Right lobe of liver (tissue), 6 donors: Measurements from ENCODE around the gene COL4A6. TPM values are rescaled to one million over a fixed set of nuclear protein-coding genes. Genes with fewer than 3 reads are reported as not detected.
A peak's percentile ranks its signal among the peaks of the same experiment; 100 is the strongest.

ENCODE experiments used
- ATAC-seq, 4 donors: fragments of 200-7000 bp; cut with Tn5 transposase; one replicate each; pipeline ENCODE4 v1.9.1; 2020; ENCODE audit warnings: mild to moderate bottlenecking in 4 of 4, moderate library complexity in 4 of 4
- DNase-seq, 3 donors: peaks; one replicate each; pipeline ENCODE4 v3.0.0-alpha.2; 2020
- H3K27ac ChIP-seq, 3 donors: fragments of 200-600 bp; one replicate each; pipeline ENCODE4 v1.8.0; 2022
- H3K27me3 ChIP-seq, 2 donors: fragments of 200-600 bp; one replicate each; pipeline ENCODE4 v1.8.0; 2022
- H3K36me3 ChIP-seq, 4 donors: fragments of 200-600 bp; sonication (generic) in 1 of 4; one replicate each; pipeline versions ENCODE4 v1.5.1 to v1.8.0; 2017 to 2022; ENCODE audit warnings: control low read depth in 1 of 4
- H3K4me1 ChIP-seq, 4 donors: fragments of 200-600 bp; sonication (generic) in 1 of 4; one replicate each; pipeline versions ENCODE4 v1.5.1 to v1.8.0; 2017 to 2022; ENCODE audit warnings: control low read depth in 1 of 4
- H3K4me3 ChIP-seq, 3 donors: fragments of 200-600 bp; one replicate each; pipeline ENCODE4 v1.8.0; 2022
- H3K9me3 ChIP-seq, 4 donors: fragments of 200-600 bp; sonication (generic) in 1 of 4; one replicate each; pipeline versions ENCODE4 v1.5.1 to v1.8.0; 2017 to 2022; ENCODE audit warnings: control low read depth in 1 of 4
- POLR2A ChIP-seq: fragments of 450-650 bp; IDR thresholded peaks from one replicate; pipeline ENCODE4 v1.6.1; 2017; ENCODE audit warnings: antibody characterized with exemption, mild to moderate bottlenecking
- WGBS: methylation state at CpG from one replicate; pipeline ENCODE4 v1.1.6; 2018; ENCODE audit warnings: low coverage, low lambda C conversion rate; ENCODE audit not compliant: insufficient coverage; ENCODE audit errors: missing lambda C conversion rate; 5-methylcytosine and 5-hydroxymethylcytosine counted together
- intact Hi-C, 2 donors: fragments of 100-400 bp; cut with DNase I; formaldehyde crosslinking; loops; one replicate each; pipeline versions ENCODE4 v1.11.2 to v1.14.1; 2022
- total RNA-seq, 6 experiments: library from RNA; depleted of rRNA in 2 of 6; stranded (reverse); fragments of >200 nt in 2 of 6; fragmentation: NEBNext Ultra II Directional in 3 of 6; extraction: Animal tissue kit (Norgen Biotek cat#: 25700) in 3 of 6; gene quantifications; one replicate each; pipeline versions ENCODE4 v1.1.0 to v1.2.4, GENCODE V29; 2016 to 2023
- TF ChIP-seq, protein P1 (sequence below), 4 donors: fragments of 200-600 bp in 3 of 4; fragments of 450-650 bp in 1 of 4; IDR thresholded peaks; one replicate each; pipeline versions ENCODE4 v1.5.1 to v1.8.0; 2016 to 2022; ENCODE audit warnings: antibody characterized with exemption in 4 of 4, mild to moderate bottlenecking in 2 of 4
- donor health status: DM: no; HTN: yes; CAD: no.
- donor health status: DM: no; HTN: no; CAD: no.
- donor health status: DM: no; HTN: no; CAD: no.
- donor health status: DM: no; HTN: yes; CAD: no.
- donor health status: DM: no; HTN: yes; CAD: no.

The COL4A6 gene
- total RNA-seq, 6 experiments from 2014 or later: 0.02 to 0.05 TPM; not detected in 4

DNA sequence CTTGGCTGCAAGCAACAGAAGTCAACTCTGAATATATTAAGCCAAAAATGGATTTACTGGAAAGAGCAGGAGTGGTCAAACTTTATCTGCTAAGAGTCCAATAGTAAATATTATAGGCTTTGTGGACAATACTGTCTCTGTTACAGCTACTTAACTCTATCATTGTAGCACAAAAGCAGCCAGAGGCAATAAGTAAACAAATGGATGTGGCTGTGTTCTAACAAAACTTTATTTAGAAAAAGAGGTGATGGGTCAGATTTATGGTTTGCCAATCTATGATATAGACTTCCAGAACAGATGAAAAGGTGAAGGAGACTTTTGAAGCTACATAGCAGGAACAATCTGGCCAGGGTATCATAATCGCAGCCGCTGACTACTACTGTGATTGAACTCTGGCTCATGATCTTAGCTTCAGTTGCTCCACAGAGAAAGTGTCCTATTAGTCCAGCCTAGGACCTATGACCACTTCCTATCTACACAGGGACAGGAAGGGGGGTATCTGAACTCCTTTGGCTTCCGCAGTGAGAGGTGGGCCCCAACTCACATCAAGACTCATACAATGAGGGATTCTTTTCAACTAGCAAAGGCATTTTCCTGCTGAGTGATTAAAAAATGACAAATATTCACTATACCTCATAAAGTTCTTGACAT, 191.8 kb downstream of the COL4A6 start:
- H3K4me3 ChIP-seq: no peak overlapping the region
- intact Hi-C loops: no loop called here
- H3K27me3 ChIP-seq: peaks cover 0 to 2% of the 10 kb centered on the region in 2 donors
- TF ChIP-seq, protein P1, sequence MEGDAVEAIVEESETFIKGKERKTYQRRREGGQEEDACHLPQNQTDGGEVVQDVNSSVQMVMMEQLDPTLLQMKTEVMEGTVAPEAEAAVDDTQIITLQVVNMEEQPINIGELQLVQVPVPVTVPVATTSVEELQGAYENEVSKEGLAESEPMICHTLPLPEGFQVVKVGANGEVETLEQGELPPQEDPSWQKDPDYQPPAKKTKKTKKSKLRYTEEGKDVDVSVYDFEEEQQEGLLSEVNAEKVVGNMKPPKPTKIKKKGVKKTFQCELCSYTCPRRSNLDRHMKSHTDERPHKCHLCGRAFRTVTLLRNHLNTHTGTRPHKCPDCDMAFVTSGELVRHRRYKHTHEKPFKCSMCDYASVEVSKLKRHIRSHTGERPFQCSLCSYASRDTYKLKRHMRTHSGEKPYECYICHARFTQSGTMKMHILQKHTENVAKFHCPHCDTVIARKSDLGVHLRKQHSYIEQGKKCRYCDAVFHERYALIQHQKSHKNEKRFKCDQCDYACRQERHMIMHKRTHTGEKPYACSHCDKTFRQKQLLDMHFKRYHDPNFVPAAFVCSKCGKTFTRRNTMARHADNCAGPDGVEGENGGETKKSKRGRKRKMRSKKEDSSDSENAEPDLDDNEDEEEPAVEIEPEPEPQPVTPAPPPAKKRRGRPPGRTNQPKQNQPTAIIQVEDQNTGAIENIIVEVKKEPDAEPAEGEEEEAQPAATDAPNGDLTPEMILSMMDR (IDR thresholded peaks at IDR 0.05): no peak
- TF ChIP-seq POLR2A: no peak
- 85% methylated on average over 3 of the region's 3 CpGs for WGBS
- no peaks in the 10 kb centered on the region for H3K36me3 ChIP-seq
- DNase-seq (no peak), ATAC-seq (no peak)
- H3K9me3 ChIP-seq: no peaks in the 10 kb centered on the region
- H3K27ac ChIP-seq: no peak overlapping the region
- H3K4me1 ChIP-seq: no peaks in the 10 kb centered on the region

GRCh38 chrX:108245462-108245861, 192.8 kb downstream of the COL4A6 start:
- Histone ChIP-seq H3K27me3 (no peaks in the 10 kb centered on the region), H3K36me3 (no peaks in the 10 kb centered on the region), H3K27ac (no peak overlapping the region), H3K4me1 (no peaks in the 10 kb centered on the region), H3K4me3 (no peak overlapping the region), H3K9me3 (no peaks in the 10 kb centered on the region)
- intact Hi-C loops: no loop called here
- WGBS: 40% methylated on average over 6 of the region's 6 CpGs
- ATAC-seq (peak; percentile 25 to 51 (median 38)), DNase-seq (no peak)
- no peak for TF ChIP-seq POLR2A
- TF ChIP-seq, protein P1 (IDR thresholded peaks at IDR 0.05): peak in 2 of 4 donors; percentile 15 to 34

- WGBS: 48% methylated on average over 4 of the region's 4 CpGs
- H3K36me3 ChIP-seq: no peaks in the 10 kb centered on the region
- H3K27me3 ChIP-seq: peaks cover 0 to 4% of the 10 kb centered on the region in 2 donors
- DNase-seq: no peak
- H3K4me1 ChIP-seq: no peaks in the 10 kb centered on the region
- no peak overlapping the region for H3K4me3 ChIP-seq
- H3K9me3 ChIP-seq: no peaks in the 10 kb centered on the region
- TF ChIP-seq, protein P1 (IDR thresholded peaks at IDR 0.05): no peak
- TF ChIP-seq POLR2A: no peak
- ATAC-seq: no peak
- intact Hi-C loops: no loop called here
- H3K27ac ChIP-seq: no peak overlapping the region
Observed at GRCh38 chrX:108235986-108236385, 202.2 kb downstream of the COL4A6 start.

- TF ChIP-seq, protein P1 (IDR thresholded peaks at IDR 0.05): no peak
- TF ChIP-seq POLR2A: no peak
- intact Hi-C loops: no loop called here
- 55% methylated on average over 1 of the region's 1 CpG for WGBS
Observed at GRCh38 chrX:108230574-108230973, 207.6 kb downstream of the COL4A6 start.

More at GRCh38 chrX:108230574-108230973, 207.6 kb downstream of the COL4A6 start:
- Histone ChIP-seq H3K36me3 (no peaks in the 10 kb centered on the region), H3K27ac (no peak overlapping the region), H3K27me3 (no peaks in the 10 kb centered on the region), H3K4me1 (no peaks in the 10 kb centered on the region), H3K4me3 (no peak overlapping the region), H3K9me3 (no peaks in the 10 kb centered on the region)
- no peak for DNase-seq
- no peak for ATAC-seq
